GM12872 (cell line): ENCODE measurements around the gene AP5Z1.

Experiments
- TF ChIP-seq, protein P1 (sequence below): IDR thresholded peaks from 3 replicates; pipeline ENCODE4 v1.5.1; 2011; ENCODE audit warnings: low read depth, mild to moderate bottlenecking, low read length, moderate library complexity; ENCODE audit not compliant: insufficient read depth

The AP5Z1 gene

DNA sequence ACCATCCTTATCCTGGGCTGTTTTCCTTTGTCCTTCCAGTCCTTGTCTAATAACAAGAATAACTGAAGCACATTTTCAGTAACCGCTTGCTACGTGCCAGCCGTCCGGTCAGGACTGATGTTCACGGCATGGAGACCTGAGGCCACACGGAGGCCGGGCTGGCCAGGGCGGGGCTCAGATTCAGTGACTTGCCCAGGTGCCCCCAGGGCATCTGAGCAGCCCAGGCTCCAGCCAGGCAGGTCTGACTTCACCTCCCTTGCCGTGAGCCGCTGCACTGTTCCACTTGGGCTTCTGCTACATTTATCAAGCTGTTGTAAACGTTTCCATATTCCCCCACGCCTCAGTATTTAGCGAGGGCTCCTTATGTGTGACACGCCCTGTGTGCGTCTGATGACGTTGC lies 43.6 kb upstream of the AP5Z1 start:
- TF ChIP-seq, protein P1, sequence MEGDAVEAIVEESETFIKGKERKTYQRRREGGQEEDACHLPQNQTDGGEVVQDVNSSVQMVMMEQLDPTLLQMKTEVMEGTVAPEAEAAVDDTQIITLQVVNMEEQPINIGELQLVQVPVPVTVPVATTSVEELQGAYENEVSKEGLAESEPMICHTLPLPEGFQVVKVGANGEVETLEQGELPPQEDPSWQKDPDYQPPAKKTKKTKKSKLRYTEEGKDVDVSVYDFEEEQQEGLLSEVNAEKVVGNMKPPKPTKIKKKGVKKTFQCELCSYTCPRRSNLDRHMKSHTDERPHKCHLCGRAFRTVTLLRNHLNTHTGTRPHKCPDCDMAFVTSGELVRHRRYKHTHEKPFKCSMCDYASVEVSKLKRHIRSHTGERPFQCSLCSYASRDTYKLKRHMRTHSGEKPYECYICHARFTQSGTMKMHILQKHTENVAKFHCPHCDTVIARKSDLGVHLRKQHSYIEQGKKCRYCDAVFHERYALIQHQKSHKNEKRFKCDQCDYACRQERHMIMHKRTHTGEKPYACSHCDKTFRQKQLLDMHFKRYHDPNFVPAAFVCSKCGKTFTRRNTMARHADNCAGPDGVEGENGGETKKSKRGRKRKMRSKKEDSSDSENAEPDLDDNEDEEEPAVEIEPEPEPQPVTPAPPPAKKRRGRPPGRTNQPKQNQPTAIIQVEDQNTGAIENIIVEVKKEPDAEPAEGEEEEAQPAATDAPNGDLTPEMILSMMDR: no peak

DNA sequence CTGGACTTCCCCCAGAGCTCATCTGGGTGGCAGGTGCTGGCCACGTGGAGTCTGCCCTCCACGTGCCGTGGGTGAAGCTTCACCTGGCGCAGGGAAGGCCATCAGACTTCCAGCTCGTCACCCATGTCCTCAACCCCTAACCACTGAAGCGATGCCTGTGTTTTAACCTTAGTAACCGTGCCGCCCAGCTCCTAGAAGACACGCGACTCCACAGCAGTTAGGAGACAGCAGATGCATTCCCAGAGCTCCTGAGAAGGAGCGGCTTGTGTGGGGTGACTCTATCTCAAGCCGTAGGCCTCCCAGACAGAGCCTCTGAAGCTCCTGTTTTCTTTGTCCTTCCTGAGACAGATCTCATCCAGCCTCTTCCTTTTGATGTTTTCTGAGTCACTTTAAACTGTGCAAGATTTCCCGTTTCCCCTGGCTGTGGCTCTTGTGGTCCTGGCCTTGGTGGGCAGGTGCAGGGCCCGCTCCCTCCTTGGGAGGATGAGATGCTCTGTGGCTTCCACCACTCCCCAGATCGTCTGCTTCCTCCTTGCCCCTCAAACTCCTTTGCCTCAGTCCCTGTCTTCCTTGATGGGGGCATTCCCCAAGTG lies 41.4 kb upstream of the AP5Z1 start:
- TF ChIP-seq, protein P1: no peak

DNA sequence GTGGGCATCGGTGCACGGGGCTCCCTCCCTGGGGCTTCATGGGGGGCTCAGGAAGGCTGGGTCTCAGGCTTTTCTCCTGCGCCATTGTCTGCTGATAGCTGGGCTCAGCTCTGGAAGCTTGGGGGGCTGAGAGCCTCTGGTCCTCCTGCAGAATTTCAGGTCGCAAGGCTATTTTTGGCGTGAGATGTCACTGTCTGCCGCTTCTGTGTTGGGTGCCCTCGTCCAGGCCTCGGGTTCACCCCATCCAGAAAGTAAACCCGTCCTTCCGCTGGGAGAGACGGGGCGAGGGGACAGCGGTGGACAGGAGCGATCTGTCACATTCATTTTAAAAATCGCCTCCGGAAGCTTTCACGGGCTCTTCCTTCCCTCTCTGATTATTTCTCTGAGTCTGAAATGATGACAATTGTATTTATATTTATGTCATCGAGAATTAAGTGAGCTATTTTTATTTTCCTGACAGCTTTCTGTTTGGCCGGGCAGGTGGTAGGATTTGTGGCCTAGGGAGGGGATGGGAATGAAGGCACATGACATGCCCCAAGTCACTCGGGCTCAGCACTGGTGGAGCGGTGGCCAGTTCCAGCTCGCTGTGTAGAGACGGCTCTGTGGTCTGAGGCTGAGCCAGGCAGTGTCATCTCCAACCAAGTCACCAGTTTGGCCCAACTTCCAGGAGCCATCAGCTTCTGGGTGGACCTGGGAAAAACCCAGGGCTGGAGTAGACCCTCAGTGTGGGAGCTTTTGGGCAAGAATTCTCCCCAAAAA lies 40.7 kb upstream of the AP5Z1 start:
- TF ChIP-seq, protein P1: no peak

DNA sequence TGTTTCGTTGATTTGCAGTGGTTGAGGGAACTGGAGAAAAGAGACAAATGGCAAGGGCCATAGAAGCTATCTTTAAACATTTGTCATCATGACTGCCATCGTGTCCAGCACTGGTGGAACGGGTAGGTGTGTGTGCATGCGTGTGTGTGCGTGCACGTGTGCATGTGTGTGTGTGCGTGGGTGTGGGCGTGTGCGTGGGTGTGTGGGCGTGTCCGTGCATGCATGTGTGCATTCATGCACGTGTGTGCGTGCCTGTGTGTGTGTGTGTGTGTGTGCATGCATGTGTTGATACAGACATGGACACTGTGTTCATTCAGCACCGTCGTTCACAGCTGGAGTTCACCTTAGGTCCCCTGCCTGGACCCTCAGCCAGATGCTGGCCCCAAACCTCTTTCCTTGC lies 38.1 kb upstream of the AP5Z1 start:
- TF ChIP-seq, protein P1: no peak

DNA sequence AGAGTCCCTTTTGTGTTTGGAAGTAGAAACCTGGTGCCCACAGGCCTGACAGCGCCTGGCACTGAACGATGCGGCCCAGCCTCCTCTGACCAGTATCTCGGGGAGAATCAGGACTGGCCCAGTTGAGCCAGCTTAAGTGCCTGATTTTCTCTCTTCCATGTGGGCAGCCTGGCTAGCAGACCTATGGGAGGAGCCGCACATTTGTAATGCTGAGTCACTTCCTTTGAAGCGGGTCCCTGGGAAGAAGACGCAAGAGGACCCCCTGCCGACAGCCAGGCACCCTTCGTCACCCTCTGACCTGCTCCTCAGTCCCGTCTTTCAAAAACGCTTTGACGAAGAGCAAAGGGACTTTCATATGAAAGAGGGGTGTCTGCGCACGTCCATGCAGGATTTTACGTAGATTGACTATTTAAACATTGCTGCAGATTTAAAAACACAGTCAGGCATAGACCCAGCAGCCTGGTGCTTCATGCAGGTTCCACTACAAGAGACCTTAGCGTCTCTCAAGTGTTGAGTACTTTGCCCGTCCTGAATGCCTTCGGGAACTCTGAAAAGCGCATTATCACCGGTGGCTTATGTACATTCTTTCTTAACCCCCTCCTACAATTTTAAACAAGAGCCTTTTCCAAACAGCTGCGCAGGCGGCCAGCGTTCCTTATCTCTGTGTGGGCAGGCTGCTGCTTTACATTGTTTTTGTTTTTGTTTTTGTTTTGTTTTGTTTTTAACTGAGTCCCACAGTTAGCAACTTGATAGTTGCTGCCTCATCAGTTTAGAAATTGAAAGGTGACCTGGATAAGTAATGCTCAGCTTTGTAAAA lies 36.5 kb upstream of the AP5Z1 start:
- TF ChIP-seq, protein P1: no peak

DNA sequence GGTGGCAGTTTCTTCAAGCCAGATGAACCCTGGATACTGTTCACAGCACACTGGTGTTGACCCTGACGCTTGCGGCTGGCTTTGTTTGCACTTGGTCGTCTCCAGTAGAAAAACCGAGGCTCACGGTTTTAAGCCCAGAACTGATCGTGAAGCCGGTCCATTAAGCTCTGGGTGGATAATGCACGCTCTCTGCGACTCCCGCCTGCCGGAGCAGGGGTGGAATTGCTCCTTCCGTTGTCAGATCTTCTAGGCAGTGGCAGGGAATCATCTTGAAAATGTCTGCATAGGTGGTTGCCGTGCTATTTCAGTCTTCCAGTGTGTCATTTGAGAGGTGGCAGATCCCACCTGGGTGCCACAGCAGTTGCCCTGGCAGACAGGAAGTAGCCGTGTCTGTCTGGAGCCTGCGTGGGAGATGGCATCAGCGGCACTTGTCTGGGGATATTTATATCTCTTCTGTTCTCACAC lies 35.9 kb upstream of the AP5Z1 start:
- TF ChIP-seq, protein P1: no peak

DNA sequence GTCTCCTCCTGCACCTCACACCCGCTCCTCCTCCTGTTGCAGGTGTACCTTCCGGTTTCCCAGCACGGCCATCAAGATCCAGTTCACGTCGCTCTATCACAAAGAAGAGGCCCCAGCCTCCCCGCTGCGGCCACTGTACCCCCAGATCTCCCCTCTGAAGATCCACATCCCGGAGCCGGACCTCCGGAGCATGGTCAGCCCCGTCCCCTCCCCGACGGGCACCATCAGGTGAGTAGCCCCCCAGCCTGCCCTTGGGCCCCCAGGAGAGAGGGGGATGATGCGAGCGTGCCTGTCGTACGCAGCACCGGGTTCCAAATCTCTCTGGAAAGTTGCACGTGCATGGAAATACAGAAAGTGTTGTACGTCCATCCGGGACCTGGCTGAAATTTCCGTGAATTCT lies 34.6 kb upstream of the AP5Z1 start:
- TF ChIP-seq, protein P1: no peak
